Uterus (tissue), 4 donors: Measurements from ENCODE around the gene CPLX1. TPM values are rescaled to one million over a fixed set of nuclear protein-coding genes. Genes with fewer than 3 reads are reported as not detected.

ENCODE experiments used
- DNase-seq, 2 donors: peaks; one replicate each; pipeline ENCODE4 v3.0.0-alpha.2; 2019 to 2020
- H3K27ac ChIP-seq, 2 donors: fragments of 200-600 bp; sonication (generic); 1 replicate in 1 of 2; 2 replicates in 1 of 2; pipeline ENCODE4 v1.5.1; 2016 to 2018
- H3K27me3 ChIP-seq, 2 donors: fragments of 200-600 bp; sonication (generic); one replicate each; pipeline ENCODE4 v1.5.1; 2018 to 2019; ENCODE audit warnings: control low read depth in 1 of 2
- H3K36me3 ChIP-seq, 2 donors: fragments of 200-600 bp; sonication (generic); one replicate each; pipeline ENCODE4 v1.5.1; 2019; ENCODE audit warnings: control low read depth in 1 of 2
- H3K4me1 ChIP-seq, 2 donors: fragments of 200-600 bp; sonication (generic); one replicate each; pipeline ENCODE4 v1.5.1; 2018 to 2019; ENCODE audit warnings: control low read depth in 1 of 2
- H3K4me3 ChIP-seq, 2 donors: fragments of 200-600 bp; sonication (generic); 1 replicate in 1 of 2; 2 replicates in 1 of 2; pipeline ENCODE4 v1.5.1; 2018 to 2019; ENCODE audit warnings: mild to moderate bottlenecking in 1 of 2
- H3K9me3 ChIP-seq, 2 donors: fragments of 200-600 bp; sonication (generic); one replicate each; pipeline ENCODE4 v1.5.1; 2019; ENCODE audit warnings: control low read depth in 1 of 2
- POLR2A ChIP-seq, 2 donors: fragments of 450-650 bp; IDR thresholded peaks; one replicate each; pipeline ENCODE4 v1.6.1; 2016; ENCODE audit warnings: antibody characterized with exemption in 2 of 2, mild to moderate bottlenecking in 1 of 2, moderate library complexity in 1 of 2
- intact Hi-C: fragments of 100-400 bp; cut with DNase I; formaldehyde crosslinking; loops from one replicate; pipeline ENCODE4 v1.15.1; 2023; ENCODE audit warnings: low total_unique reads
- total RNA-seq, 4 donors: library from RNA; depleted of rRNA in 3 of 4; stranded (reverse); fragments of >200 nt in 3 of 4; gene quantifications; one replicate each; pipeline versions ENCODE4 v1.1.0 to v1.2.4, GENCODE V29; 2014 to 2023
- TF ChIP-seq, protein P1 (sequence below), 4 experiments: fragments of 200-600 bp in 2 of 4; fragments of 450-650 bp in 2 of 4; sonication (generic) in 2 of 4; IDR thresholded peaks; one replicate each; pipeline ENCODE4 v1.5.1; 2016 to 2019; ENCODE audit warnings: antibody characterized with exemption in 4 of 4, mild to moderate bottlenecking in 2 of 4, moderate library complexity in 1 of 4
- donor health status: DM: yes; HTN: yes; CAD: no.

The CPLX1 gene
- total RNA-seq, 4 donors from 2014 or later: 0.14 to 15.1 (median 2.0) TPM

DNA sequence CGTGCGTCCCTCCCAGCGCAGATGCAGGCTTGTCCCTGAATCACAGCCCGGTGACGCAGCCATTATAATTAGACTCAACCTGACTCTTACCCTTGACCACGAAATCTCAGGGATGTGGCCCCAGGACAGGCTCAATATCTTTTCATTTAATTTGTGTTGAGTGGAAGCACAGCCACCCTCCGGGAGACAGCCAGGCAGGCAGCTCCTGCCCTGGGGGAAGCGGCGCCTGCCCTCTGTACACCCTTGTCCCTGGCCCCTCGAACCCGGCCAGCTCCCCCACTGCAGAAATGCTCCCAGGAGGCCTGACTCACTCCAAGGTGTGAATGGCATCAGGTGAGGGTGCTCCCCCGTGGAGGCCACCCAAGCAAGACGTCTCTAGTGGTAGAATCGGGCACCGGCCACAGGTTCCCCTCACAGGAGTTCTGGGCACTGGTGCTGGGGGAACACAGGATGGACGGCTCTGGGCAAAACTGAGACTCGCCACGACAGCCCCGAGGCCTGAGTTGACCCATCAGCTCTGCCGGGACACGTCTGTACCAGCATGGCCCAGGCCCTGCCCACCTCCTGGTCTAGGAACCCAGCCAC is 2.7 kb downstream of the CPLX1 start:
- no peaks in the 10 kb centered on the region for H3K9me3 ChIP-seq
- intact Hi-C loops: no loop called here
- H3K27me3 ChIP-seq: peaks cover 17 to 25% of the 10 kb centered on the region in 2 donors
- H3K4me3 ChIP-seq: no peak overlapping the region
- H3K27ac ChIP-seq: no peak overlapping the region
- H3K36me3 ChIP-seq: no peaks in the 10 kb centered on the region
- peaks cover 0 to 12% of the 10 kb centered on the region in 2 donors for H3K4me1 ChIP-seq
- TF ChIP-seq POLR2A (IDR thresholded peaks at IDR 0.05): no peak
- TF ChIP-seq, protein P1, sequence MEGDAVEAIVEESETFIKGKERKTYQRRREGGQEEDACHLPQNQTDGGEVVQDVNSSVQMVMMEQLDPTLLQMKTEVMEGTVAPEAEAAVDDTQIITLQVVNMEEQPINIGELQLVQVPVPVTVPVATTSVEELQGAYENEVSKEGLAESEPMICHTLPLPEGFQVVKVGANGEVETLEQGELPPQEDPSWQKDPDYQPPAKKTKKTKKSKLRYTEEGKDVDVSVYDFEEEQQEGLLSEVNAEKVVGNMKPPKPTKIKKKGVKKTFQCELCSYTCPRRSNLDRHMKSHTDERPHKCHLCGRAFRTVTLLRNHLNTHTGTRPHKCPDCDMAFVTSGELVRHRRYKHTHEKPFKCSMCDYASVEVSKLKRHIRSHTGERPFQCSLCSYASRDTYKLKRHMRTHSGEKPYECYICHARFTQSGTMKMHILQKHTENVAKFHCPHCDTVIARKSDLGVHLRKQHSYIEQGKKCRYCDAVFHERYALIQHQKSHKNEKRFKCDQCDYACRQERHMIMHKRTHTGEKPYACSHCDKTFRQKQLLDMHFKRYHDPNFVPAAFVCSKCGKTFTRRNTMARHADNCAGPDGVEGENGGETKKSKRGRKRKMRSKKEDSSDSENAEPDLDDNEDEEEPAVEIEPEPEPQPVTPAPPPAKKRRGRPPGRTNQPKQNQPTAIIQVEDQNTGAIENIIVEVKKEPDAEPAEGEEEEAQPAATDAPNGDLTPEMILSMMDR (IDR thresholded peaks at IDR 0.05): no peak
- no peak for DNase-seq

DNA sequence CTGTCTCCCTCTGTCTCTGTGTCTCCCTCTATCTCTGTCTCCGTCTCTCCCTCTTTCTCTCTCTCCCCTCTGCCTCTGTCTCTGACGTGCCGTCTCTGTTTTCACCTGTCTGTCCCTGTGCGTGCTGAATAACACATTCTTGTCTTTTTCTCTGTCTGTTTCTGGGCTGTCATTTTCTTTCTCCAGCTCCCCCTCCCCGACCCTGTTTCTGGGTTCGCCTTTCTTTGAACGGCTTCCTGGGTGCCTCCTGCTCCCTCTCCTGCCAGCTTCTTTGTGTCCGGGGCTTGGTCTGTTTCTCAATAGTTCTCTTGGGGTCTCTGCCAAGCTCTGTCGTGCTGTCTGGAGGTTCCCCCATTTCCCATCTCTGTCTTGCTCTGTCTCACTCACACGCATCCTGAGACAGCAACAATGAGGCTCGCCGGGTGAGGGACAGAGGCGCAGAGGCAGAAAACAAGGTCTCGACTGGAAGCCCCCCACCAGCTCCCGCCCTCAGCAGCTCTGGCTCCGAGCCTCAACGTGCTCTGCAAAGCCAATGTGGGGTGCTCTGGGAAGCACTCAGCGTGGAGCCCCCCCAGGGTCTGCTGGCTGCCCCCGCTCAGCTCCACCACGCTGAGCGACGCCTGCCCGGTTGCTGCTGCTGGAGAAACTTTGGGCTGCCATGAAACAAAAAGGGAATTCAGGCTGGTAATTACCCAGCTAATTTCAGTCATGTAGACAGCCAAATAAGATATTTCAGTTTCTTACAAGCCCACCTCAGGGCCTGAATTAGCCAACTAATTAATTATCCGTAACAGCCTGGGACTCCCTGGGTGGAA is 3.4 kb downstream of the CPLX1 start:
- no peak for DNase-seq
- intact Hi-C loops: no loop called here
- no peak overlapping the region for H3K27ac ChIP-seq
- H3K4me1 ChIP-seq: peaks cover 0 to 12% of the 10 kb centered on the region in 2 donors
- TF ChIP-seq, protein P1 (IDR thresholded peaks at IDR 0.05): no peak
- no peak for TF ChIP-seq POLR2A (IDR thresholded peaks at IDR 0.05)
- H3K4me3 ChIP-seq: no peak overlapping the region
- no peaks in the 10 kb centered on the region for H3K36me3 ChIP-seq
- no peaks in the 10 kb centered on the region for H3K9me3 ChIP-seq
- peaks cover 17 to 25% of the 10 kb centered on the region in 2 donors for H3K27me3 ChIP-seq

DNA sequence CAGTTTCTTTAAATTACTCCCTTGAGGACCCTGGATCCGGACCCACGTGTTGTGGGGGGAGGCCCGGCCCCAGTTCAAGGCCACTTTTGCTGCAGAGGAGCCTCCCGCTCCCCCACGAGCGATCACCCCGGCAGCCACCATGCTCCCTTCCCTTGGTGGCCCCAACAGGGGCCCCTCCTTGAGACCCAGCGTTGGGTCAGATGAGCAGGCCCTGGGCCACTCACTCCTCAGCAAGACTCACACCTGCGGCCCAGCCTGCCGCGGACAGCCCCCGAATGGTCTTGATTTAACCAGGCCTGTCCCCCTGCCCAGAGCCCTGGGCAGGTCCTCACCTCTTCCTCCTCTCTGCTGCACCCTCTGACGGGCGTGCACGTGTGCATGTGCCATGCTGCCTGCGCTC is 4.3 kb downstream of the CPLX1 start:
- no peak for DNase-seq
- Histone ChIP-seq H3K36me3 (no peaks in the 10 kb centered on the region), H3K4me1 (peaks cover 0 to 8% of the 10 kb centered on the region in 2 donors), H3K4me3 (no peak overlapping the region), H3K27ac (no peak overlapping the region), H3K27me3 (peaks cover 11 to 22% of the 10 kb centered on the region in 2 donors), H3K9me3 (no peaks in the 10 kb centered on the region)
- intact Hi-C loops: no loop called here
- TF ChIP-seq, protein P1 (IDR thresholded peaks at IDR 0.05): no peak
- no peak for TF ChIP-seq POLR2A (IDR thresholded peaks at IDR 0.05)

DNA sequence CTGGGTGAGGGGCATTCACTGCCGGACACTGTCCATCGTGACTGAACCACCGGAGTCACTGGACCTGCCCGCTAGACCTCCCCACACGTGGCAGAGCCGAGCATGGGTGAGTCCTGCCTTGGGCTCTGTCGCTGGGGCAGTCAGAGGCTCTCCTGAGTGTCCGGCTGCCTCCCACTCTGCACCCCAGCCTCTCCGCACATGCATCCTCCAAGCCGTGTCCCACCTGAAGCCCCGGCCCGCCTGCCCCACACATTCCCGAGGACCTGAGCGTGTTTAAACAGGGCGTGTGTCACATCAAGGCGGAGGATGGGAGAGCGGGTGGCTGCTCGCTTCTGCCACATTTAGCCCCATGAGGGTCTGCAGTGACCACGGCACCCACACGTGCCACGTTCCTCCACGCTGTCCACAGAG is 4.7 kb downstream of the CPLX1 start:
- peaks cover 10 to 20% of the 10 kb centered on the region in 2 donors for H3K27me3 ChIP-seq
- H3K9me3 ChIP-seq: no peaks in the 10 kb centered on the region
- H3K27ac ChIP-seq: no peak overlapping the region
- no peak for DNase-seq
- H3K4me1 ChIP-seq: peaks cover 0 to 5% of the 10 kb centered on the region in 2 donors
- TF ChIP-seq, protein P1 (IDR thresholded peaks at IDR 0.05): no peak
- no peak for TF ChIP-seq POLR2A (IDR thresholded peaks at IDR 0.05)
- no peaks in the 10 kb centered on the region for H3K36me3 ChIP-seq
- no peak overlapping the region for H3K4me3 ChIP-seq
- intact Hi-C loops: no loop called here
